ENCODE measurements around the gene AVPI1. TPM values are rescaled to one million over a fixed set of nuclear protein-coding genes. Genes with fewer than 3 reads are reported as not detected.
"Not testable (repeated sequence)": the region's sequence is repeated elsewhere in the genome, so short reads cannot be mapped to it uniquely, and the experiment has no call there.

Gene AVPI1
- total and polyA plus RNA-seq, 2 donors, result 1.4 to 11.5 TPM

- H3K27ac ChIP-seq (ENCODE audit: low read depth in 1 of 2, low read length in 1 of 2), result no peak overlapping the region
- no peaks in the 10 kb centered on the region for H3K36me3 ChIP-seq (ENCODE audit: control insufficient read depth in 2 of 2, insufficient read depth in 2 of 2, low read length in 1 of 2)
- no peak overlapping the region for H3K4me3 ChIP-seq (ENCODE audit: low read length in 2 of 2)
- no peaks in the 10 kb centered on the region for H3K9me3 ChIP-seq (ENCODE audit: control insufficient read depth in 2 of 2, insufficient read depth in 1 of 2, low read length in 1 of 2)
- no peak for DNase-seq (ENCODE audit: low read depth in 6 of 9, low spot score in 9 of 9)
- 99% methylated on average over 3 of the region's 3 CpGs for WGBS
- H3K4me1 ChIP-seq (ENCODE audit: control insufficient read depth in 2 of 2, insufficient read depth in 2 of 2, low read length in 2 of 2), result no peaks in the 10 kb centered on the region
- H3K27me3 ChIP-seq (ENCODE audit: control insufficient read depth in 2 of 2, insufficient read depth in 1 of 2, low read length in 1 of 2), result peaks cover 0 to 18% of the 10 kb centered on the region in 2 donors
These were observed 18.1 kb upstream of the AVPI1 start for GRCh38 chr10:97705006-97705670.

GRCh38 chr10:97704341-97704740, 17.3 kb upstream of the AVPI1 start:
- H3K9me3 ChIP-seq (ENCODE audit: control insufficient read depth in 2 of 2, insufficient read depth in 1 of 2, low read length in 1 of 2), result no peaks in the 10 kb centered on the region
- no peak overlapping the region for H3K27ac ChIP-seq (ENCODE audit: low read depth in 1 of 2, low read length in 1 of 2)
- H3K27me3 ChIP-seq (ENCODE audit: control insufficient read depth in 2 of 2, insufficient read depth in 1 of 2, low read length in 1 of 2), result peaks cover 0 to 13% of the 10 kb centered on the region in 2 donors
- no peak for DNase-seq (ENCODE audit: low read depth in 6 of 9, low spot score in 9 of 9)
- 84% methylated on average over 1 of the region's 1 CpG for WGBS
- H3K4me3 ChIP-seq (ENCODE audit: low read length in 2 of 2), result no peak overlapping the region
- H3K36me3 ChIP-seq (ENCODE audit: control insufficient read depth in 2 of 2, insufficient read depth in 2 of 2, low read length in 1 of 2), result no peaks in the 10 kb centered on the region
- H3K4me1 ChIP-seq (ENCODE audit: control insufficient read depth in 2 of 2, insufficient read depth in 2 of 2, low read length in 2 of 2), result no peaks in the 10 kb centered on the region

GRCh38 chr10:97703398-97704067, 16.5 kb upstream of the AVPI1 start:
- Histone ChIP-seq H3K4me3 (ENCODE audit: low read length in 2 of 2) (no peak overlapping the region), H3K9me3 (ENCODE audit: control insufficient read depth in 2 of 2, insufficient read depth in 1 of 2, low read length in 1 of 2) (no peaks in the 10 kb centered on the region), H3K4me1 (ENCODE audit: control insufficient read depth in 2 of 2, insufficient read depth in 2 of 2, low read length in 2 of 2) (no peaks in the 10 kb centered on the region), H3K36me3 (ENCODE audit: control insufficient read depth in 2 of 2, insufficient read depth in 2 of 2, low read length in 1 of 2) (no peaks in the 10 kb centered on the region), H3K27me3 (ENCODE audit: control insufficient read depth in 2 of 2, insufficient read depth in 1 of 2, low read length in 1 of 2) (peaks cover 0 to 7% of the 10 kb centered on the region in 2 donors), H3K27ac (ENCODE audit: low read depth in 1 of 2, low read length in 1 of 2) (no peak overlapping the region)
- 95% methylated on average over 7 of the region's 7 CpGs for WGBS
- DNase-seq (ENCODE audit: low read depth in 6 of 9, low spot score in 9 of 9), result no peak

- peaks cover 0 to 3% of the 10 kb centered on the region in 2 donors for H3K27me3 ChIP-seq (ENCODE audit: control insufficient read depth in 2 of 2, insufficient read depth in 1 of 2, low read length in 1 of 2)
- no peak overlapping the region for H3K27ac ChIP-seq (ENCODE audit: low read depth in 1 of 2, low read length in 1 of 2)
- H3K9me3 ChIP-seq (ENCODE audit: control insufficient read depth in 2 of 2, insufficient read depth in 1 of 2, low read length in 1 of 2), result no peaks in the 10 kb centered on the region
- no peaks in the 10 kb centered on the region for H3K4me1 ChIP-seq (ENCODE audit: control insufficient read depth in 2 of 2, insufficient read depth in 2 of 2, low read length in 2 of 2)
- 55% methylated on average over 12 of the region's 12 CpGs for WGBS
- no peak overlapping the region for H3K4me3 ChIP-seq (ENCODE audit: low read length in 2 of 2)
- H3K36me3 ChIP-seq (ENCODE audit: control insufficient read depth in 2 of 2, insufficient read depth in 2 of 2, low read length in 1 of 2), result no peaks in the 10 kb centered on the region
- DNase-seq (ENCODE audit: low read depth in 6 of 9, low spot score in 9 of 9), result peak in 6 of 9 donors; percentile 47 to 76 (median 52)
These were observed 14.5 kb upstream of the AVPI1 start for GRCh38 chr10:97701438-97702069.

- H3K36me3 ChIP-seq (ENCODE audit: control insufficient read depth in 2 of 2, insufficient read depth in 2 of 2, low read length in 1 of 2); DNase-seq (ENCODE audit: low read depth in 6 of 9, low spot score in 9 of 9); H3K27ac ChIP-seq (ENCODE audit: low read depth in 1 of 2, low read length in 1 of 2); H3K9me3 ChIP-seq (ENCODE audit: control insufficient read depth in 2 of 2, insufficient read depth in 1 of 2, low read length in 1 of 2); H3K27me3 ChIP-seq (ENCODE audit: control insufficient read depth in 2 of 2, insufficient read depth in 1 of 2, low read length in 1 of 2); H3K4me1 ChIP-seq (ENCODE audit: control insufficient read depth in 2 of 2, insufficient read depth in 2 of 2, low read length in 2 of 2); H3K4me3 ChIP-seq (ENCODE audit: low read length in 2 of 2): not testable (repeated sequence)
- 95% methylated on average over 11 of the region's 11 CpGs for WGBS
These were observed 11.1 kb upstream of the AVPI1 start for GRCh38 chr10:97698072-97698655.

- H3K4me3 ChIP-seq (ENCODE audit: low read length in 2 of 2), result no peak overlapping the region
- H3K27me3 ChIP-seq (ENCODE audit: control insufficient read depth in 2 of 2, insufficient read depth in 1 of 2, low read length in 1 of 2), result peaks cover 0 to 9% of the 10 kb centered on the region in 2 donors
- 98% methylated on average over 3 of the region's 3 CpGs for WGBS
- no peak for DNase-seq (ENCODE audit: low read depth in 6 of 9, low spot score in 9 of 9)
- no peaks in the 10 kb centered on the region for H3K36me3 ChIP-seq (ENCODE audit: control insufficient read depth in 2 of 2, insufficient read depth in 2 of 2, low read length in 1 of 2)
- no peak overlapping the region for H3K27ac ChIP-seq (ENCODE audit: low read depth in 1 of 2, low read length in 1 of 2)
- H3K9me3 ChIP-seq (ENCODE audit: control insufficient read depth in 2 of 2, insufficient read depth in 1 of 2, low read length in 1 of 2), result no peaks in the 10 kb centered on the region
- peaks cover 10 to 17% of the 10 kb centered on the region in 2 donors for H3K4me1 ChIP-seq (ENCODE audit: control insufficient read depth in 2 of 2, insufficient read depth in 2 of 2, low read length in 2 of 2)
These were observed 3.1 kb upstream of the AVPI1 start for GRCh38 chr10:97690133-97690532.

GRCh38 chr10:97689559-97690020, 2.5 kb upstream of the AVPI1 start:
- H3K36me3 ChIP-seq (ENCODE audit: control insufficient read depth in 2 of 2, insufficient read depth in 2 of 2, low read length in 1 of 2), result no peaks in the 10 kb centered on the region

GRCh38 chr10:97687785-97688781, 1.0 kb upstream of the AVPI1 start:
- no peaks in the 10 kb centered on the region for H3K9me3 ChIP-seq (ENCODE audit: control insufficient read depth in 2 of 2, insufficient read depth in 1 of 2, low read length in 1 of 2)
- DNase-seq (ENCODE audit: low read depth in 6 of 9, low spot score in 9 of 9), result no peak
- H3K4me3 ChIP-seq (ENCODE audit: low read length in 2 of 2), result peak overlapping the region; percentile 45 to 73
- peaks cover 0 to 9% of the 10 kb centered on the region in 2 donors for H3K27me3 ChIP-seq (ENCODE audit: control insufficient read depth in 2 of 2, insufficient read depth in 1 of 2, low read length in 1 of 2)
- peak overlapping the region in 1 of 2 donors; percentile 81 for H3K27ac ChIP-seq (ENCODE audit: low read depth in 1 of 2, low read length in 1 of 2)
- peaks cover 10 to 17% of the 10 kb centered on the region in 2 donors for H3K4me1 ChIP-seq (ENCODE audit: control insufficient read depth in 2 of 2, insufficient read depth in 2 of 2, low read length in 2 of 2)
- 82% methylated on average over 14 of the region's 14 CpGs for WGBS
- no peaks in the 10 kb centered on the region for H3K36me3 ChIP-seq (ENCODE audit: control insufficient read depth in 2 of 2, insufficient read depth in 2 of 2, low read length in 1 of 2)

More at GRCh38 chr10:97689559-97690020, 2.5 kb upstream of the AVPI1 start:
- H3K9me3 ChIP-seq (ENCODE audit: control insufficient read depth in 2 of 2, insufficient read depth in 1 of 2, low read length in 1 of 2), result no peaks in the 10 kb centered on the region
- H3K4me3 ChIP-seq (ENCODE audit: low read length in 2 of 2), result no peak overlapping the region
- H3K27ac ChIP-seq (ENCODE audit: low read depth in 1 of 2, low read length in 1 of 2), result peak overlapping the region in 1 of 2 donors; percentile 52
- peaks cover 10 to 17% of the 10 kb centered on the region in 2 donors for H3K4me1 ChIP-seq (ENCODE audit: control insufficient read depth in 2 of 2, insufficient read depth in 2 of 2, low read length in 2 of 2)
- DNase-seq (ENCODE audit: low read depth in 6 of 9, low spot score in 9 of 9), result no peak
- 91% methylated on average over 5 of the region's 5 CpGs for WGBS
- peaks cover 0 to 9% of the 10 kb centered on the region in 2 donors for H3K27me3 ChIP-seq (ENCODE audit: control insufficient read depth in 2 of 2, insufficient read depth in 1 of 2, low read length in 1 of 2)
